ENCODE data around the gene SGK2. TPM values are rescaled to one million over a fixed set of nuclear protein-coding genes. Genes with fewer than 3 reads are reported as not detected.

The SGK2 gene
- total and polyA plus RNA-seq, 2 of the 13 experiments (the other 11 are each of a cell fraction or from before 2014, with no cell fraction given), result 6.2 to 29.4 TPM

- TF ChIP-seq ARID5B (CRISPR knock-in tag; IDR thresholded peaks at IDR 0.05) (peak; percentile 40; the same call in 1 of the 2 replicates), RXRA (CRISPR knock-in tag; IDR thresholded peaks at IDR 0.05) (peak; percentile 14; the same call in 1 of the 2 replicates), ZNF709 (CRISPR knock-in tag; IDR thresholded peaks at IDR 0.05) (peak; percentile 82), HDAC2 (CRISPR knock-in tag; IDR thresholded peaks at IDR 0.05) (0 out of 2 replicates have a peak, but pooled peaks have one; percentile 12), GATAD2A (CRISPR knock-in tag; IDR thresholded peaks at IDR 0.05) (0 out of 2 replicates have a peak, but pooled peaks have one; percentile 41)
Measured at GRCh38 chr20:43536817-43537440, 21.9 kb upstream of the SGK2 start (continued).

GRCh38 chr20:43537921-43538877 lies 20.6 kb upstream of the SGK2 start:
- Histone ChIP-seq H3K4me3 (replicated peaks in 1 of 3; ENCODE audit: insufficient read depth in 1 of 3, low read depth in 2 of 3, low read length in 3 of 3) (no peak overlapping the region), H3K4me2 (ENCODE audit: low read depth, low read length) (no peak overlapping the region), H3K27ac (ENCODE audit: extremely low read length, insufficient read depth, low read length) (no peak overlapping the region), H3K9ac (ENCODE audit: insufficient read depth, low read depth, low read length) (no peak overlapping the region), H4K20me1 (ENCODE audit: insufficient read depth, low read length) (no peaks in the 10 kb centered on the region), H3K36me3 (replicated peaks in 1 of 2; ENCODE audit: control insufficient read depth in 1 of 2, insufficient read depth in 2 of 2, low read length in 2 of 2) (peaks cover 2 to 4% of the 10 kb centered on the region in 2 experiments; a peak in 3 of 5 replicates), H3K9me3 (ENCODE audit: low read length) (no peaks in the 10 kb centered on the region), H3K27me3 (ENCODE audit: control insufficient read depth in 1 of 2, insufficient read depth in 2 of 2, low read length in 2 of 2) (no peaks in the 10 kb centered on the region; a peak in 1 of 5 replicates), H3K4me1 (ENCODE audit: insufficient read depth, low read length) (peaks cover 45% of the 10 kb centered on the region), H3K79me2 (ENCODE audit: insufficient read depth, low read length) (no peaks in the 10 kb centered on the region), H2AFZ (ENCODE audit: low read length) (no peak overlapping the region)
- DNase-seq (ENCODE audit: low spot score), result peak; percentile 74
- 29% methylated on average over 4 of the region's 4 CpGs for WGBS (ENCODE audit: low lambda C conversion rate)
- ChIA-PET CTCF (ENCODE audit: low intra/inter-chr PET ratio, low total read pairs) (interaction anchor here (0.9 to 3.7 kb wide), 2 partner anchors 121 to 154 kb away, joined by 3 to 39 read pairs; no protein-coding TSS in a partner anchor), POLR2A (interaction anchor here (1.0 to 12.5 kb wide), 10 partner anchors 11 to 154 kb away, joined by 3 to 224 read pairs (median 6); partner anchors contain the start of genes IFT52, SGK2 and SRSF6)
- BruUV-seq (replicated peaks), result no TSS peak
- peak; percentile 94 for FAIRE-seq
- ATAC-seq, result peak; percentile 67
- in situ Hi-C loops (cut with HindIII; ENCODE audit: extremely low pct_ligation_motif_present, low pct_unique_long_range_greater_than_20kb) (loop anchor here (5.0 kb wide), 1 partner anchor 154 kb away; no protein-coding TSS in a partner anchor), intact Hi-C loops (cut with micrococcal nuclease; ENCODE audit: unreplicated experiment) (loop anchor here (1.0 kb wide), 4 partner anchors 18 to 154 kb away; partner anchors contain the start of gene IFT52)
- TF ChIP-seq ZSCAN9 (CRISPR knock-in tag; IDR thresholded peaks at IDR 0.05; ENCODE audit: borderline replicate concordance) (peak; percentile 62; the same call in 1 of the 2 replicates), IRF9 (CRISPR knock-in tag; IDR thresholded peaks at IDR 0.05; ENCODE audit: borderline replicate concordance) (peak; percentile 84; the same call in 1 of the 2 replicates), EEA1 (CRISPR knock-in tag; IDR thresholded peaks at IDR 0.05; ENCODE audit: borderline replicate concordance) (peak; percentile 48; the same call in 1 of the 2 replicates), HMG20A (CRISPR knock-in tag; IDR thresholded peaks at IDR 0.05; ENCODE audit: borderline replicate concordance) (0 out of 2 replicates have a peak, but pooled peaks have one; percentile 29), SRF (IDR thresholded peaks at IDR 0.05; ENCODE audit: low read depth, low read length) (no peak), MTERF4 (CRISPR knock-in tag; IDR thresholded peaks at IDR 0.05) (0 out of 2 replicates have a peak, but pooled peaks have one; percentile 20), ZNF780A (CRISPR knock-in tag; IDR thresholded peaks at IDR 0.05) (0 out of 2 replicates have a peak, but pooled peaks have one; percentile 60), TEAD2 (CRISPR knock-in tag; IDR thresholded peaks at IDR 0.05) (no peak)

Measured in HepG2 (cell line).